ENCODE data around the gene DPP7.

DPP7 gene

GRCh38 chr9:137115394-137116026 lies 977 bp upstream of the DPP7 start:
- DNase-seq = no peak
- no peaks in the 10 kb centered on the region for H3K9me3 Mint-ChIP-seq
- H3K36me3 Mint-ChIP-seq = peaks cover 6% of the 10 kb centered on the region
- H3K4me3 Mint-ChIP-seq = peak overlapping the region; percentile 33
- H3K27me3 Mint-ChIP-seq = no peaks in the 10 kb centered on the region
- H3K4me1 Mint-ChIP-seq = peaks cover 8% of the 10 kb centered on the region
- CTCF ChIA-PET = interaction anchor here (0.7 to 2.6 kb wide), 5 partner anchors 10 to 121 kb away, joined by 3 to 7 read pairs (median 4); partner anchors contain the start of gene MAN1B1
- no peak overlapping the region for H3K27ac Mint-ChIP-seq

DNA sequence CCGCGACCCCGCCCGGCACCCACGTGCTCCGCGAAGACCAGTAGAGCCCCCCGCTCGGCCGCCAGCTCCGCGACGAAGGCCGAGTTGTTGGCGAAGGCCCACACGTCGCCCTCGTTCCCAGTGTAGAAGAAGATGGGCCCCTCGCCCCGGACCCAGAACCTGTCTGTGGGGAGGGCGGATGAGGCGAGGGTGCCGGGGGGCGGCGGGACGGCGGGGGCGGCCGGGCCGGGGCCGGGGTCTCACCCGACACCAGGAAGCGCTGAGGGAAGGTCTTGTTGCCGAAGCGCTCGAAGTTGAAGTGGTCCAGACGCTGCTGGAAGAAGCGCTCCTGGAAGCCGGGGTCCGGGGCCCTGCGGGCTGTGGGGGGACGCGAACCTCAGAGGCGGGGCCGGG lies 317 bp downstream of the DPP7 start:
- H3K4me1 Mint-ChIP-seq = peaks cover 8% of the 10 kb centered on the region
- H3K36me3 Mint-ChIP-seq = peaks cover 6% of the 10 kb centered on the region
- peak overlapping the region; percentile 65 for H3K4me3 Mint-ChIP-seq
- DNase-seq = no peak
- CTCF ChIA-PET = interaction anchor here (1.6 to 2.6 kb wide), 2 partner anchors 19 to 122 kb away, joined by 4 to 7 read pairs; no protein-coding TSS in a partner anchor
- no peaks in the 10 kb centered on the region for H3K9me3 Mint-ChIP-seq
- no peak overlapping the region for H3K27ac Mint-ChIP-seq
- H3K27me3 Mint-ChIP-seq = no peaks in the 10 kb centered on the region

GRCh38 chr9:137113385-137114159 lies 961 bp downstream of the DPP7 start:
- H3K36me3 Mint-ChIP-seq = peaks cover 8% of the 10 kb centered on the region
- H3K27ac Mint-ChIP-seq = no peak overlapping the region
- CTCF ChIA-PET = interaction anchor here (1.3 kb wide), 1 partner anchor 123 kb away, joined by 4 read pairs; no protein-coding TSS in a partner anchor
- peaks cover 8% of the 10 kb centered on the region for H3K4me1 Mint-ChIP-seq
- no peaks in the 10 kb centered on the region for H3K27me3 Mint-ChIP-seq
- DNase-seq = peak; percentile 58
- H3K4me3 Mint-ChIP-seq = peak overlapping the region; percentile 73
- no peaks in the 10 kb centered on the region for H3K9me3 Mint-ChIP-seq

- H3K36me3 Mint-ChIP-seq = peaks cover 8% of the 10 kb centered on the region
- H3K27me3 Mint-ChIP-seq = no peaks in the 10 kb centered on the region
- no peak for DNase-seq
- no peaks in the 10 kb centered on the region for H3K9me3 Mint-ChIP-seq
- H3K27ac Mint-ChIP-seq = no peak overlapping the region
- H3K4me1 Mint-ChIP-seq = peaks cover 8% of the 10 kb centered on the region
- CTCF ChIA-PET = interaction anchor here (1.3 kb wide), 1 partner anchor 124 kb away, joined by 4 read pairs; no protein-coding TSS in a partner anchor
- H3K4me3 Mint-ChIP-seq = peak overlapping the region; percentile 73
Measured at GRCh38 chr9:137112564-137113384, 1.8 kb downstream of the DPP7 start.

DNA sequence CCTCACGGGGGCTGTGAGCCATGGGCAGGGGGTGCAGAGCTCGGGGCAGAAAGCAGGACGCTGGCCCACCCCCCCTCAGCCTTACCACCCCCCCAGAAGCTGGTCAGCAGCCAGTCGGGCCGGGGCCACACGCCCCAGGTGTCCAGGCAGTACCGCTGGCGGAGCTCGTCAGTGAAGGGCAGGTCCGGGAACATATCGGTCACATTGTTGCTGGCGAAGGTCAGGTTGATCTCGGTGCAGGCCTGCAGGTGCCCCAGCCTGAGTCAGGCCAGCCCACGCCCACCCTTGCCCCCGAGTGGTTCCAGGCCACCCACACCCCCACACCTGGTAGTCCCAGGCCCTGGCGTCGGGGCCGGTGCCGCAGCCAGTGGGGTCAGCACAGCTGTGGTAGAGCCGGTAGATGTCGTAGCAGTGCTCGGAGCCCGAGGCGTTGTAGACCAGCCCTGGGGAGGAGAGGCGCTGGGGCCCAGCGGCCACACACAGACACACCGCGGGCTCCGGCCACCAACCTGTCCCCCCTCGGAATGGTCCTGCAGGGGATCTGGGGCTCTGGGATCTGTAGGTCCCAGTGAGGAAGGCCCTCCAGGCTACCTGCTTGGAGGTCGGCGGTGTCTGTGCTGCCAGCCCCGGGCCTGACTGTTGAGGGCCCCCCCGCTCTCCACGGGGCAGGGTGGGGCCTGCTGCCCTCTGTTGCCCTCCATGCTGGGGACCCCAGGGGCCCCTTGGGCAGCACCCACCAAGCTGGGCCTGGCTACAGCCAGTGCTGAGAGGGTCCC lies 2.6 kb downstream of the DPP7 start:
- Mint-ChIP-seq H3K27me3 (no peaks in the 10 kb centered on the region), H3K27ac (no peak overlapping the region), H3K36me3 (peaks cover 8% of the 10 kb centered on the region)

DNA sequence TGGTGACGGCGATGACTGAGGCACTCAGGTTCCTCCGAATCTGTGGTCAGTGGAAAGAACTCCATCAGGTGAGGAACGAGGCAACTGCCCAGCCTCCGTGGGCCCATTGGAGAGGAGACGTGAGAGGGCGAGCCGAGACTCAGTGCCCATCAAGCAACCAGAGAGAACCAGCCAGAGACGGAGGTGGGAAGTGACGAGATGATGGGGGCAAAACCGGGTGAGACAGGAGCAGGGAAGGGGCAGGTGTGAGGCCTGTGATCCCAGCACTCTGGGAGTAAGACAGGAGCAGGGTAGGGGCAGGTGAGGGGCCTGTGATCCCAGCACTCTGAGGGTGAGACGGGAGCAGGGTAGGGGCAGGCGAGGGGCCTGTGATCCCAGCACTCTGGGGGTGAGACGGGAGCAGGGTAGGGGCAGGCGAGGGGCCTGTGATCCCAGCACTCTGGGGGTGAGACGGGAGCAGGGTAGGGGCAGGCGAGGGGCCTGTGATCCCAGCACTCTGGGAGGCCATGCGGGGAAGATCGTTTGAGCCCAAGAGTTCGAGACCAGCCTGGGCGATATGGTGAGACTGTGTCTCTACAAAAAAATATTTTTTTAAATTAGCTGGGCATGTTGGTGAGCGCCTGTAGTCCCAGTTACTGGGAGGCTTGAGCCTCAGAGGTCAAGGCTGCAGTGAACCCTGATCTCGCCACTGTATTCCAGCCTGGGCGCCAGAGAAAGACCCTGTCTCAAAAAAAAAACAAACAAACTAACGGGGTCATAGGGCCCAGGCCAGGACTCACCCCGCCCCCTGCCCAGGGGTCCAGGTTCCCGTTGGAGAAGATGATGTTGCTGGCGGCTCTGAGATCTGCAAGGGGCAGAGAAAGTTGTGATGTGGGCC lies 3.4 kb downstream of the DPP7 start:
- DNase-seq = no peak
- peaks cover 8% of the 10 kb centered on the region for H3K36me3 Mint-ChIP-seq
- H3K4me1 Mint-ChIP-seq = peaks cover 8% of the 10 kb centered on the region
- no peak overlapping the region for H3K27ac Mint-ChIP-seq
- H3K27me3 Mint-ChIP-seq = no peaks in the 10 kb centered on the region
- no peaks in the 10 kb centered on the region for H3K9me3 Mint-ChIP-seq
- no peak overlapping the region for H3K4me3 Mint-ChIP-seq
- CTCF ChIA-PET = no interaction called here

More for the DNA sequence above, 2.6 kb downstream of the DPP7 start:
- Mint-ChIP-seq H3K9me3 (no peaks in the 10 kb centered on the region), H3K4me3 (no peak overlapping the region), H3K4me1 (peaks cover 8% of the 10 kb centered on the region)
- CTCF ChIA-PET = no interaction called here
- no peak for DNase-seq

DNA sequence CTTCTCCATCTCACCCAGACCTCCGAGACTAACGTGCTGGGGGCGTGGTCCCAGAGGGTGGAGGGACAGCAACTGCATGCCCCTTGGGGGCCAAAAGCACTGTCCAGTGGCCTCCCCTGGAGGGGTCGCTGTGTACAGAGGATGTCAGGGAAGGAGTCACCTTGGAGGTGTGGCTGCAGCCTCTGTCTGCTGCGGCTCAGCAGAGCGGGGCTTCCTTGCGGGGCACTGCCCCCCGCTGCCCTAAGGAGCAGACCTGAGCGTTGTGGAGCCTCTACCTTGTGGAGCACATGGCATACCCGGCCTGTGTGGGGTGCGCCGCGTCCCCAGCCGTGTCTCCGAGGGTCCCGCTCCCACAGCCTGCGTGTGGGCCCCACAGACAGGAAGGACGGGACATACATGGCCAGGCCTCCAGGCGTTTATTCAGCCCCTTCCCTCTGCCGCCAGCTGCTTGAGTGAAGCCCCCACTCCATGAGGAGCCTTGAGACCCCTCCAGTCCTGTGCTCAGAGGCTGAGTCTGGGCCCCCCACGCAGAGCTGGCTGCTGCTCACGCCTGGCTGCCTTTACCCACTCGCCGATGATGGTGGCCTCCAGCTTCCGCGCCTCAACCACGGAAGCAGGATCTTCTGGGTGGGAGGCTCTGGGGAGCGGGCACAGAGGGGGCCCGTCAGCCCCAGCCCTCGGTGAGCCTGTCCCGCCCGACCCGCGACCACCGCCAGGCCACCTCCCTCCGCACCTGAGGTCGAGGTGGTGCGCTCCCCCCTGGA lies 4.2 kb downstream of the DPP7 start:
- Mint-ChIP-seq H3K4me1 (peaks cover 8% of the 10 kb centered on the region), H3K36me3 (peaks cover 12% of the 10 kb centered on the region), H3K9me3 (no peaks in the 10 kb centered on the region), H3K27ac (no peak overlapping the region), H3K27me3 (no peaks in the 10 kb centered on the region), H3K4me3 (no peak overlapping the region)
- CTCF ChIA-PET = no interaction called here
- no peak for DNase-seq

GRCh38 chr9:137109250-137110146 lies 5.0 kb downstream of the DPP7 start:
- peaks cover 12% of the 10 kb centered on the region for H3K36me3 Mint-ChIP-seq
- no peak for DNase-seq

GRCh38 chr9:137108608-137109249 lies 5.8 kb downstream of the DPP7 start:
- H3K4me3 Mint-ChIP-seq = no peak overlapping the region

More at GRCh38 chr9:137109250-137110146, 5.0 kb downstream of the DPP7 start:
- Mint-ChIP-seq H3K27ac (no peak overlapping the region), H3K27me3 (no peaks in the 10 kb centered on the region), H3K9me3 (no peaks in the 10 kb centered on the region), H3K4me1 (peaks cover 8% of the 10 kb centered on the region), H3K4me3 (no peak overlapping the region)
- CTCF ChIA-PET = no interaction called here

GRCh38 chr9:137107982-137108381 lies 6.6 kb downstream of the DPP7 start:
- Mint-ChIP-seq H3K27me3 (no peaks in the 10 kb centered on the region), H3K9me3 (no peaks in the 10 kb centered on the region), H3K27ac (no peak overlapping the region), H3K4me3 (no peak overlapping the region), H3K4me1 (peaks cover 2% of the 10 kb centered on the region), H3K36me3 (peaks cover 10% of the 10 kb centered on the region)
- CTCF ChIA-PET = interaction anchor here (0.6 kb wide), 1 partner anchor 41 kb away, joined by 3 read pairs; no protein-coding TSS in a partner anchor
- no peak for DNase-seq

More at GRCh38 chr9:137108608-137109249, 5.8 kb downstream of the DPP7 start:
- CTCF ChIA-PET = no interaction called here
- H3K4me1 Mint-ChIP-seq = peaks cover 8% of the 10 kb centered on the region
- no peak for DNase-seq
- no peaks in the 10 kb centered on the region for H3K9me3 Mint-ChIP-seq
- no peak overlapping the region for H3K27ac Mint-ChIP-seq
- H3K36me3 Mint-ChIP-seq = peaks cover 12% of the 10 kb centered on the region
- no peaks in the 10 kb centered on the region for H3K27me3 Mint-ChIP-seq

GRCh38 chr9:137107312-137107921 lies 7.1 kb downstream of the DPP7 start:
- DNase-seq = no peak
- H3K27ac Mint-ChIP-seq = no peak overlapping the region
- H3K36me3 Mint-ChIP-seq = peaks cover 8% of the 10 kb centered on the region
- CTCF ChIA-PET = interaction anchor here (0.6 kb wide), 1 partner anchor 42 kb away, joined by 3 read pairs; no protein-coding TSS in a partner anchor
- H3K4me1 Mint-ChIP-seq = no peaks in the 10 kb centered on the region
- no peaks in the 10 kb centered on the region for H3K9me3 Mint-ChIP-seq
- H3K27me3 Mint-ChIP-seq = no peaks in the 10 kb centered on the region
- no peak overlapping the region for H3K4me3 Mint-ChIP-seq

Data from activated naive CD4-positive, alpha-beta T cell treated with anti-CD3 and anti-CD28 coated beads, Interleukin-2, amount 10 ng/mL, durations not matched to agents 7 days and 5 days (primary cell).